H1 (cell line): ENCODE results near the gene NINJ2. TPM values are rescaled to one million over a fixed set of nuclear protein-coding genes. Genes with fewer than 3 reads are reported as not detected.

ENCODE experiments used
- ASH2L ChIP-seq: fragments of 200-600, 300-600 bp; sonication (generic); IDR thresholded peaks from one replicate; pipeline ENCODE4 v1.7.1; 2017; ENCODE audit warnings: low read length
- CHD2 ChIP-seq: IDR thresholded peaks from 2 replicates; pipeline ENCODE4 v1.6.1; 2012; ENCODE audit warnings: low read length, improper control_type of control experiment
- CREB1 ChIP-seq: IDR thresholded peaks from 2 replicates; pipeline ENCODE4 v1.6.1; 2012; ENCODE audit warnings: inconsistent platforms
- CTBP2 ChIP-seq: IDR thresholded peaks from 2 replicates; pipeline ENCODE4 v1.7.0; 2011; ENCODE audit warnings: borderline replicate concordance, mild to moderate bottlenecking, moderate library complexity, mixed read lengths, low read length; ENCODE audit not compliant: insufficient read depth, insufficient read length
- HDAC2 ChIP-seq, 2 experiments: fragments of 300-600 bp in 1 of 2; sonication (generic) in 1 of 2; IDR thresholded peaks; 2 replicates each; pipeline ENCODE4 v1.6.1; 2011 to 2012; ENCODE audit warnings: low read depth in 2 of 2, low read length in 2 of 2, mild to moderate bottlenecking in 2 of 2, moderate library complexity in 2 of 2, borderline replicate concordance in 1 of 2, inconsistent platforms in 1 of 2
- POLR2A ChIP-seq, 2 experiments: IDR thresholded peaks; 1 replicate in 1 of 2; 2 replicates in 1 of 2; pipeline ENCODE4 v1.6.1; 2011; ENCODE audit warnings: low read depth in 2 of 2, low read length in 2 of 2, mild to moderate bottlenecking in 2 of 2; ENCODE audit errors: control extremely low read depth in 1 of 2
- RFX5 ChIP-seq: IDR thresholded peaks from 2 replicates; pipeline ENCODE4 v1.6.1; 2011; ENCODE audit warnings: low read depth, low read length, improper control_type of control experiment, borderline replicate concordance
- SAP30 ChIP-seq: fragments of 300-600 bp; sonication (generic); IDR thresholded peaks from 2 replicates; pipeline ENCODE4 v1.7.1; 2012; ENCODE audit warnings: low read length, moderate library complexity, mild to moderate bottlenecking, inconsistent platforms; ENCODE audit not compliant: insufficient read depth, insufficient replicate concordance
- SIN3A ChIP-seq, 2 experiments: IDR thresholded peaks in 1 of 2; conservative IDR thresholded peaks in 1 of 2; 2 replicates each; pipeline ENCODE4 v1.6.1; 2011 to 2012; ENCODE audit warnings: low read length in 2 of 2, improper control_type of control experiment in 1 of 2, low read depth in 1 of 2, mild to moderate bottlenecking in 1 of 2
- TAF1 ChIP-seq: IDR thresholded peaks from 2 replicates; pipeline ENCODE4 v1.6.1; 2011; ENCODE audit warnings: mild to moderate bottlenecking, low read depth, low read length
- TCF12 ChIP-seq: IDR thresholded peaks from 2 replicates; pipeline ENCODE4 v1.6.1; 2011; ENCODE audit warnings: low read depth, mild to moderate bottlenecking, low read length
- polyA plus RNA-seq, 7 experiments: library from polyadenylated mRNA; depleted of rRNA in 3 of 7; stranded (reverse) in 5 of 7; unstranded in 2 of 7; fragments of >200 nt in 5 of 7; fragments of 200-250 nt in 2 of 7; gene quantifications; 1 replicate in 5 of 7; 2 replicates in 1 of 7; 4 replicates in 1 of 7; pipeline versions ENCODE4 v1.2.1 to v1.2.3, GENCODE V29; 2011 to 2013; ENCODE audit warnings: missing spikeins in 2 of 7, mixed read lengths in 2 of 7
- total RNA-seq: library from RNA; stranded (reverse); fragmentation: NEBNext Ultra II Directional; extraction: Animal tissue kit (Norgen Biotek cat#: 25700); gene quantifications from 2 replicates; pipeline ENCODE4 v1.2.1, GENCODE V29; 2021
- TF ChIP-seq, protein P1 (sequence below): IDR thresholded peaks from 2 replicates; pipeline ENCODE4 v1.6.1; 2012; ENCODE audit warnings: inconsistent platforms
- TF ChIP-seq, protein P2 (sequence below): IDR thresholded peaks from 2 replicates; pipeline ENCODE4 v1.6.1; 2011; ENCODE audit warnings: low read length, improper control_type of control experiment
- TF ChIP-seq, protein P3 (sequence below), 3 experiments: IDR thresholded peaks; 1 replicate in 2 of 3; 2 replicates in 1 of 3; pipeline versions ENCODE4 v1.5.1 to v1.6.1; 2011; ENCODE audit warnings: low read length in 3 of 3, mild to moderate bottlenecking in 3 of 3, inconsistent platforms in 2 of 3, low read depth in 1 of 3, moderate library complexity in 1 of 3; ENCODE audit not compliant: insufficient read depth in 1 of 3; ENCODE audit errors: control extremely low read depth in 1 of 3
- TF ChIP-seq, protein P4 (sequence below): IDR thresholded peaks from 2 replicates; pipeline ENCODE4 v1.6.1; 2011; ENCODE audit warnings: low read depth, mild to moderate bottlenecking, low read length; ENCODE audit not compliant: insufficient read depth

Gene NINJ2
- total and polyA plus RNA-seq, 2 of the 8 experiments (the other 6 are each of a cell fraction or from before 2014, with no cell fraction given): 1.4 TPM; not detected in 1

DNA sequence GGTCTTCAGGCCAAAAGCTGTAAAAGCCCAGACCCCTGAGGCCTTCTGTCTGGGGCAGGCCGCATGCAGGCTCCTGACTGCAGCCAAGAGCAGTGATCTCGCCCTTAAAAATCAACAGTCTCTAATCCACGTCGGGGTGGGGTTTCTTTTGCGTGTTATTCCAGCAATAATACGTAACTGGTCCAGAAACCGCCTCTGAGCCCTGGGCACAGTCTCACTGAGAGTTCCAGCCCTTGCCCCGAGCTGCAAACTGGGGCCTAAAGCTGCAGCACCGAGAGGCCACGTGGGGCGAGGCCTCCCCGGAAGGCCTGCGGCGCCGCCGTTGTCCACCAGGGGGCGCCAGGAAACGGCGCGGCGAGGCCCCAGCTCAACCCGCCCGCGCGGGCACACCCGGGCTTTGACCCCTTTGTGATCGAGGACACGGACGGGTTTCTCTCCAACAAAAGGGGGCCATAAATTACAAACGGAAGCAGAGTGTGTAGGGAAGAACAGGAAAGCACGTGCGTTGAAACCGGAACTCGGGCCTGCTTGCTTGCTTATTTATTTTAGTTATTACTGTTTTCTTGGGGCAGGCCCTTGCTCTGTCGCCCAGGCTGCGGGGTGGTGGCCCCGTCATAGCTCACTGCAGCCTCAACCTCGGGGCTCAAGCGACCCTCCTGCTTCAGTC is 87.2 kb downstream of the NINJ2 start (continued):
- no peak for TF ChIP-seq RFX5
- 0 out of 4 replicates have a peak, but pooled peaks of 1 of the 2 experiments have one; percentile 70 for TF ChIP-seq HDAC2 (IDR thresholded peaks at IDR 0.05; ENCODE audit: borderline replicate concordance in 1 of 2, low read depth in 2 of 2, low read length in 2 of 2)
- TF ChIP-seq POLR2A (IDR thresholded peaks at IDR 0.05; ENCODE audit: control extremely low read depth in 1 of 2, low read depth in 2 of 2, low read length in 2 of 2): peak in 1 of 2 experiments; percentile 43; a peak in 1 of 3 replicates
- TF ChIP-seq TCF12: 0 out of 2 replicates have a peak, but pooled peaks have one; percentile 14
- TF ChIP-seq, protein P1, sequence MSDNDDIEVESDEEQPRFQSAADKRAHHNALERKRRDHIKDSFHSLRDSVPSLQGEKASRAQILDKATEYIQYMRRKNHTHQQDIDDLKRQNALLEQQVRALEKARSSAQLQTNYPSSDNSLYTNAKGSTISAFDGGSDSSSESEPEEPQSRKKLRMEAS: peak; percentile 98
- no peak for TF ChIP-seq CTBP2
- no peak for TF ChIP-seq CHD2
- TF ChIP-seq, protein P2, sequence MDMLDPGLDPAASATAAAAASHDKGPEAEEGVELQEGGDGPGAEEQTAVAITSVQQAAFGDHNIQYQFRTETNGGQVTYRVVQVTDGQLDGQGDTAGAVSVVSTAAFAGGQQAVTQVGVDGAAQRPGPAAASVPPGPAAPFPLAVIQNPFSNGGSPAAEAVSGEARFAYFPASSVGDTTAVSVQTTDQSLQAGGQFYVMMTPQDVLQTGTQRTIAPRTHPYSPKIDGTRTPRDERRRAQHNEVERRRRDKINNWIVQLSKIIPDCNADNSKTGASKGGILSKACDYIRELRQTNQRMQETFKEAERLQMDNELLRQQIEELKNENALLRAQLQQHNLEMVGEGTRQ: peak; percentile 79
- TF ChIP-seq, protein P3, sequence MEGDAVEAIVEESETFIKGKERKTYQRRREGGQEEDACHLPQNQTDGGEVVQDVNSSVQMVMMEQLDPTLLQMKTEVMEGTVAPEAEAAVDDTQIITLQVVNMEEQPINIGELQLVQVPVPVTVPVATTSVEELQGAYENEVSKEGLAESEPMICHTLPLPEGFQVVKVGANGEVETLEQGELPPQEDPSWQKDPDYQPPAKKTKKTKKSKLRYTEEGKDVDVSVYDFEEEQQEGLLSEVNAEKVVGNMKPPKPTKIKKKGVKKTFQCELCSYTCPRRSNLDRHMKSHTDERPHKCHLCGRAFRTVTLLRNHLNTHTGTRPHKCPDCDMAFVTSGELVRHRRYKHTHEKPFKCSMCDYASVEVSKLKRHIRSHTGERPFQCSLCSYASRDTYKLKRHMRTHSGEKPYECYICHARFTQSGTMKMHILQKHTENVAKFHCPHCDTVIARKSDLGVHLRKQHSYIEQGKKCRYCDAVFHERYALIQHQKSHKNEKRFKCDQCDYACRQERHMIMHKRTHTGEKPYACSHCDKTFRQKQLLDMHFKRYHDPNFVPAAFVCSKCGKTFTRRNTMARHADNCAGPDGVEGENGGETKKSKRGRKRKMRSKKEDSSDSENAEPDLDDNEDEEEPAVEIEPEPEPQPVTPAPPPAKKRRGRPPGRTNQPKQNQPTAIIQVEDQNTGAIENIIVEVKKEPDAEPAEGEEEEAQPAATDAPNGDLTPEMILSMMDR (IDR thresholded peaks at IDR 0.05; ENCODE audit: control extremely low read depth in 1 of 3, insufficient read depth in 1 of 3, low read depth in 1 of 3, low read length in 3 of 3): peak; percentile 93 to 97 (median 94)
- no peak for TF ChIP-seq SAP30
- TF ChIP-seq ASH2L: peak; percentile 25
- no peak for TF ChIP-seq TAF1
- TF ChIP-seq SIN3A (conservative IDR thresholded peaks at IDR 0.05 in 1 of 2, IDR thresholded peaks at IDR 0.05 in 1 of 2; ENCODE audit: low read depth in 1 of 2, low read length in 2 of 2): no peak
- 0 out of 2 replicates have a peak, but pooled peaks have one; percentile 42 for TF ChIP-seq CREB1
- TF ChIP-seq, protein P4, sequence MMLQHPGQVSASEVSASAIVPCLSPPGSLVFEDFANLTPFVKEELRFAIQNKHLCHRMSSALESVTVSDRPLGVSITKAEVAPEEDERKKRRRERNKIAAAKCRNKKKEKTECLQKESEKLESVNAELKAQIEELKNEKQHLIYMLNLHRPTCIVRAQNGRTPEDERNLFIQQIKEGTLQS: peak; percentile 72
- TF ChIP-seq, all 59 proteins: peak for 14
